HG03432 (cell line): Measurements from ENCODE around the gene SCG5.

Experiments
- ATAC-seq: cut with Tn5 transposase; IDR thresholded peaks from one replicate; pipeline ENCODE4 v1.9.1; 2021; ENCODE audit warnings: mild to moderate bottlenecking, moderate library complexity; ENCODE audit not compliant: unreplicated experiment

The SCG5 gene

DNA sequence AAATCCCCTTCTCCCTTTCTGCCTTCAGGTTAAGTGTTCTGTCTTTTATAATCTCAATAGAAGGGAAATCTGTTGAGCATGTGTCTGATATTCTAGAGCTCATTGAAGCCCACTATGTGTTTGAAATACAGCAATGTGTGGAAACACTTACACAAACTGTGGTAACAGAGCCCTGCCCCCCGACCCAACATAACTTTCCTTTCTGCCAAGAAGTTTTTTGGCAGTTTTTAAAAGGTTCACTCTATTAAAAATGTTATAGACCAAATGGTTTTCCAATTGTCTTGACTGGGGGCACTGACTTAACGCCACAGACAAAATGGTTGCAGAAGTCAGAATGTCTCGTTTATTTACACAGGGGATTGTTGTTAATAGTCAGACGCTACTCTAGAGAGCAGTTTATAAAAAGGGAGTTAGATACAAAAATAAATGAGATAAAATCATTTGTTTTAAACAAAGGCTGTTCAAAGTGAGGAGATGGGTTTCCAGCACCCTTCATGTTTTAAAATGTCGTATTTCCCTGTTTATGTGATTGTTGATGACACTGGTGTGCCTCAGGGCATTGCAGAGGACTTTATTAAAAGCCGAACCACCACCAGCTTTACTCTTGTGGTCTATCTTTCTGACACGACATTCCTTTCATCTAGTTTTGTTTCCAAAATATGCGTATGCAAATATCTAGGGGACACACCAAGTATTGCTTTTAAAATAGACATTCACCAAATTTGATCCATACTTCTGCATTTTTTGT lies 49.6 kb downstream of the SCG5 start:
- ATAC-seq: no peak

DNA sequence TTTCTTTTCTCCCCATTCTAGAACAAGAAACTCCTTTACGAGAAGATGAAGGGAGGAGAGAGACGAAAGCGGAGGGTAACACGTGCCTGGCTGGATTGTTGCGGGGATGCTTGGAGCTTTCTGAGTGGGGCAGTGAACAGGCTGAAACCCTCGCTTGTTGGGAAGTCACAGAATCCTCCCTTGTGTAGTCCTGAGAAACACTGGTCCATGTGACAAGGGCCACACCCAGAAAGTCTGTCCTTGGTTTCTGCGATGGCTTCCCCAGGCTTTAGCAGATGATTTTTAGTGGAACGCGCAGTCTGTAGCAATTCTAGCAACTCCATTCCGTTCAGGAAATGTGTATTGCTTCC lies 50.2 kb downstream of the SCG5 start:
- ATAC-seq: no peak

DNA sequence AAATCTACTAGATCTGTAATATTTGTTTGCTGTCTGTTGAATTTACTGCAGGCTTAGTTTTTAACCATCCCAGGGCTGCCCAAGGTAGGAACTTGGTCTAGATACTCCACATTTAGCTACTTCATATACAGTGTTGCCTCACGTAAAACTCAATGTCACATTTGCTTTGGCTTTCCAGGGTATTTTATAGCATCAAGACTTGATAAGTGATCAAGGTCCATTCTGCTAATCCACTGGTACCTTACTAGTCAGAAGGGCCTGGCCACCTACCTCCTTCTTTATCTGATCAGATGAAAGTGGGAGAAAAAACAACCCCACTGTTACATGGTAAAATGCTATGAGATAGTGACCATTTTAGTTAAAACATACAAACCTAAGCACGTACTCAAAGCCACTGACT lies 50.8 kb downstream of the SCG5 start:
- ATAC-seq: no peak

DNA sequence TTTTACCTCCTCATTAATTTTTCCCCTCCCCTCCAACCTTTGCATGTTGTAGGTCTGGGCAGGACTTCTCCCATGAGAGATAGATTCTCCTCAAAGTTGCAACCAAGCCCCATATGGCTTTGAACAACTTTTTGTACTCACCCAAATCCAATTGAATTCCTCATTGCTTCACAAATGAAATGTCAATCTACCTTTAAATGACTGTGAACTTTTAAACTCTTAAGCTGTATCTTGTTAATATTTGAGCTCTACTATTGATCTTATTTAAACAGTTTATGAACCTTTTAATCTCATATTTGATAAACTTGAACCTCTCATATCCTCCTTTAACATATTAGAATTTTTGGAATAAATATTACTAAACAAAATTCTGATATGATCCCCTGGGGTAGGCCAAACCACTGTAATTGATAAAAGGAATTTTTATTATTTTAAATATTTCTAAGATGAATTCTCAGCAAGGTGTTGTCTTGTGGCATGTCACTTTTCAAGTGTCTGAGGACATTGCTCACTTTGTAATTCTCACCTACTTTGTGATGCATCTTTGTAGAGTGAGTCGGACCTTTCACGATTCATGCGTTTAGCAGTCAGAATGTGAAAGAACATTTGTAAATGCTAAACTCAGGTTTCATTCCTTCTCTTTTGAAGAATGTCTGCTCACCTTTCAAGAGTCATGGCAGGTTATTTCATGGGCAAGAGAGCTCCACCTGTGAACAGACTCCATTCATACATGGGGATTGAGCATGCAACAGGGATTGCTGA lies 52.9 kb downstream of the SCG5 start:
- no peak for ATAC-seq

DNA sequence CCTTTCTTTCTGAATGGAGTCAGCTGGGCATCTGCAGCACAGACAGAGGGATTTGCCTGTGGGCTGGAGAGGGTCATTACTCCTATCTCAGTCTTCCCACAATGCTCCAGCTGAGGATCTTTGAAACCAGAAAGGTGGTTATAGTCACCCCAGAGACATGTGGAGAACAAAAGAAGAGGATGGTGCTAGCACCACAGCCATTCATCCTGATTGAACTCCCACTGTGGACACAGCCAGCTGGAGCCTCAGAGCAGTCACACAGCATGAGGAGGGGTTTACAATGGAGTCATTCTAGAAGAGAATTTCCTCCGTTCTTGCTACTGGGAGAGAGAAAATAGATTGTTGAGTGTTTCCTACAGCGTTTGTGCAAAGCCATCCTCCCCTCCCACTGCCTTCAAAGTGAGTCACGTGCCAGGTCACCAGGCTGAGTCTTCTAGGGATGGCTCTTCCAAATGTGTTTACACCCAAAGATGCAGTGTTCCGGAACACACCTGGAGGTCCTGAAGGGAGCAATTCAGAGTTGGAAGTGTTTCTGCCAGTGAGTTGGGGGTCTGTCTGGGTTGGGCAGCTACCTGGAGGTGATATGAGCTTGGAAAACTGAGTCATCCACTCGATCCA lies 57.4 kb downstream of the SCG5 start:
- no peak for ATAC-seq

DNA sequence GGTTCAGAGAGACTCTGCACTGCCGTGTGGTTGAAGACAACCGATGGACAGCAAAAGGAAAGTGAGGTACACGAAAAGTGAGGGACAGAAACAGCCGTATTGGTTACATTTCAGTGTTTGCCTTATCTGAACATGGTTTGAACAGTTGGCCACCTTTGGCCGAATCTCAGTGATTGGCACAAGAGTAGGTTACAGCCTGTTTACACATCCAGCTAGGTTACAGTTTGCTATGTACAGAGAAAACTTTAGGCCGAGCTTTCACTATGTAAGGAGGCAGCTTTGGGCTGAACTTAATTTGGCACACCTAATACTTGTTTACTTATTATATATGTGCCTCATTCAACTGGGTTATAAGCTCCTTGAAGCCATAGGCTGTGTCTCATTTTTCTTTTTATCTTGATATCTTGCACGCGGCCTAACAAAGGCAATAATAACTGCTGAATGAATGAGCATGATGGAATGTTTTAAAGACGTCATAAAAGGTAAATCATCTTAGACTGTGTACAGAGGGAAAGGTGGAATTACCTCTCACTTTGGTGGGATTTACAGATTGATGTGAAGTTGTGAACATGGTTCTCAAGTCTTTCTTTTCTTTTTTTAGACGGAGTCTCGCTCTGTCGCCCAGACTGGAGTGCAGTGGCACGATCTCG lies 59.1 kb downstream of the SCG5 start:
- no peak for ATAC-seq

DNA sequence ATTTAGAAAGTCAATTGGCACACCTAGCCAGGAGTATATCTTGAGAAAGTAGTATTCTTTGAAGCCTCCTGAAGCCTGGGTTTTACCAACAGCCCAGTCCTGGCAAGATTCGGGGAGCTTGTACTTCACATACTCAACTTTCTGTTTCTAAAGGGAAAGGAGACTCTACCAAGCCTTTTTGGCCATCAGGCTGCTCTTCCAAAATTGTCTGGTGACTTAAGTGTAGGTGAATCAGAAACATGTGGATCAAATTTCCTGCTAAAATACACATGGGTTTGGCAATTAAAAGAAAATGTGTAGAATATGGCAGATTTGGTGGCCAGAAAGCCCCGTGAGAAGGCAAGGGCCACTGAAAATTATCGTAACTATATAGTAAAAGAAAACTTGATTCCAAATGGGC lies 60.4 kb downstream of the SCG5 start:
- no peak for ATAC-seq

DNA sequence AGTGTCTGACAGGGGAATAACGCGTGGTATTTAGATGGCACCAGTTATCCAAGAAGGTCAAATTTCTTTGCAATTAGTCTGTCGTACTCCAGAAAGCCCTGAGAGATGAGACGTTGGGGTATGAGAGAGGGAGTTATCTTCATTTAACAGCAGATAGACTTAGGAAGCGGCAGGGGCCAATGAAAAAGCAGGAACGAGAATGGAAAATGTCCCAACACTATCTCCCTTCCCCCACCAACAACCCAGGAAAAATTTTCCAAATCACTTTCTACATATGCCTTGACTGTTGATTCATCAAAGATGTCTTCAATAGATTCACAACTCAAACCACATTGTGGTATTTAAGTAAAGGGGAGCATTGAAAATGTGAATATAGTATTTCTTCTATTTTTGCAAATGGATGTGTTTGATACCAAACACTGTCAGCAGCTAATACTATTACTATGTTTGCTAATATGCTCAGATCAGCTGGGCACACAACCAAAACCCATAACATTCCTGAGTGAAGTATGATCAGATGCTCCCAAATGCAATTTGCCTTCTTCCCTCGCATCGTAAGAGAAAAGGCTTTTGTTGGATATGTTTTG lies 63.0 kb downstream of the SCG5 start:
- no peak for ATAC-seq

DNA sequence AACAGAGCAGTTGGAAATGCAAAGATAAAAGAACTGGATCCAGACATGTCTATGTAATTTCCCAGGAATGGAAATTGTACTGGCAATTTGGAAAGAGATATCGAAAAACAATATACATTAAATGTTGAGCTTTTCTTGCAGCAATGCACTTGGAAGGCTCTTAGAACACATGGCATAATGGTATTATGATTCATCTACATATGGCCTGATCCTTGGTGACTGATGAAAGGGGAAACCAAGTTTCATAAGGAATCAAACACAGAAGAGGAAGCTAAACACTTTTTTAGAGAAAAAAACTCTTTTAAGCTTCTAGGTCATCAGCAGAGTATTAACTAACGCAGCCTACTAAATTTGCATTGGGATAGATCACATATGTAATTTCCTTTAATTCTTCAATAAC lies 63.9 kb downstream of the SCG5 start:
- ATAC-seq: no peak

DNA sequence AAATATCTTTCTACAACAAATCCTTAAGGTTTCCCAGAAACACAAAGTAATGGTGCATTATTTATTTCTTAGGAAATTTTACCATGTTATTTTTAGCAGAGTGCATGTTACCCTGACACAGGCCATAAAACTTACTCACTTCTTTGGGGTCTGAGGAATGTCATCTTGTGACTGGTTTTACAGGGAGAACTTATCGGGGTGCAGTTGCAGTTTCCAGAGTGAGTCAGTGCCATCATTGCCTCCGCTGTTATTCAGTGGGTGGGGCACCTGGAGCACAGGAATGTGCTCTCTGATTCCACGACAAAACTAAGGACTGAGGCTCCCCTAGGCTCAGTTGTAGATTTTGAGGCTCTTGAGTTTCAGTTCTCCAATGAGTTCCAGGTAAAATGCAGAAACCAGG lies 65.2 kb downstream of the SCG5 start:
- no peak for ATAC-seq

DNA sequence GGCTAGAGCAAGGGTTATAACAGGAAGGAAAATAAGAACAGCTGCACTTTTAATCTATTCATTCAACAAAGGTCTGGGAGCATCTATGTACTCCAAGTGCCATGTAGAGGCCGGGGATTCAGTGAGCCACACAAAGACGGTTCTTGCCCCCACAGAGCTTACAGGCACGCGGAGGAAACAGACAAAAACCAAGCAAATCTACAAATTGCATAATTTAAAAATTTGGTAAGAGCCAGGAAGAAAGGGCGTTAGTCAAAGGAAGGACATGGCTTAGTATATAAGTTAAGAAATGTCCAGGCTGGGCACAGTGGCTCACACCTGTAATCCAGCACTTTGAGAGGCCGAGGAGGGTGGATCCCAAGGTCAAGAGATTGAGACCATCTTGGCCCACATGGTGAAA lies 65.9 kb downstream of the SCG5 start:
- ATAC-seq: no peak

DNA sequence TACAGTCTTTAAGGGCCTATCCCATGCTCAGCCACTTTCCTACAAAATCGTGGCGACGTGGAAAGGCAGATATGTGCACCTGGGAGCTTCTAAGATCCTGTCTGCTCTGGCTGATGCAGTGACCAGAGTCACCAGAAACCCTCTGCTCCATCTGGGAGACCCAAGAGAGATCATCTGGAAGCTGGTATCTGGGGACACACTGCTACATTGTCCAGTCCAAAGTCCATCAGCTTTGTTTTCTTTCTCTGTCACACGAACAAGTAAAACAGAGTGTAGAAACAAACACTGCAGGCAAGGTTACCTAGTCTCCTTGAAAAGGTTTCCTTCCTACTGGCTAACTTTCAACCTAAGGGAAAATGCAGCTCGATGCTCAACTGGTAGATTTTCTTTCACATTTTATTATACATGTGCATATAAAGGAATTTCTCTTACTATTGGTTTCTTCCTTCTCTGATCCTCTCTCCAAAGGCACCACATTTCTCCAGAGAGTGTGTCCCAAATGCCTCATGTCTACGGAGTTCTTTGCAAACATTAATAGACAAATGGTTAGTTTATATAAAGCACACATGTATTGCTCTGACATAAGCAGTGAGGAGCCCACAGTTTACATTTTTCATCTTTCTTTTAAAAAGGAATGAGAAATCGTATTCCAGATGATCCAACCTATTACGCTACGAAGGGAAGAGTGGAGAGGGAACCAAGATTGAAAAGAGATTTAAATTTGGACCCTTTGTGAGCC lies 68.0 kb downstream of the SCG5 start:
- no peak for ATAC-seq

DNA sequence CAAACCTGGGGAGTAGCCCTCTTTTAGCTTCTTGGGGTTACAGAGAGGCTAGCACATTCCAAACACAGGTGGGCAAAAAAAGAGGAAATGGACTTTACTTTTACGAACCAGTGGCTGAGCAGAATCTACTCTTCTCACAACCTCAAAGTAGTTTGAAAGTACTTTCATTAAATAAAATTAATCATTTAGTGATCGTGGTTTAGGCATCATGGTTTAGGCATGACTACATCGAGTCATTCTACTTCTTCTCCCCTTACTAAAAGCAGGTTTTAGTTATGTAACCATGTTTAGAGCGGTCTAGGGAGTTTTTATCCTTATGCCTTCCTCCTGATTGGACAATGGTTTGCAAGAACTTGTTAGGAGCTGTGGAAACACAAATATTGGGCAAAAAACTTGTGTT lies 73.8 kb downstream of the SCG5 start:
- no peak for ATAC-seq

DNA sequence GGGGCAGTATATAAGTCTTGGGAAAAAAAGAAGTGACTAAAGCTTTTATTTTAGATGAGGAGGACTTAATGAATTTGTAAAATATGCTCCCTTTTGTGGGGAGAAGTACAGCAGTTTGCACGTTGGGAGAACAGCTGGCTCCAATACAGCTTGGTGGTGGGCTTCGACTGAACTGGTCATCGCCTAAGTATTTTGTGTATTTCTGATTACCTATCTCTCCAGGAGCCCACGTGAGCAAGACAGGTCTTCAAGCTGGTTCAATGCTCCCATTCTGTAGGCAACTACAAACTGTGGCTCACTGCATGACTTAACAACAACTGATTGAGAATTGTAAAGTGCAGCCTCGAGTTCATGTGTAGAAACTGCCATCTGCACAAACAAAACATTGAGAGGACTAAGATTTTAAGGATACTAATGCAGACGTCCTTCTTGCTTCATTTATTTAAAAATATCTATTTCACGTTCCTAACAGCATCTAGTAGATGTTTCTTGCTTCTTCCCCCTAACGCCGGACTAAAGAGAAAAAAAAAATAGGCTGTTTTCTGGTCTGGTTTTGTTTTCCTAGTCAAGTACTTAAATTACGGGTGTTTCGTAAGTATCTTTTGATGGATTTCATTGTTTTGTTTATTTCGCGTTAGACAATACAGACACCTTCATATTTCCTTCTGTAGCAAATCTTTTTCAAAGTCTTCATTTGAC lies 74.9 kb downstream of the SCG5 start:
- ATAC-seq: no peak

DNA sequence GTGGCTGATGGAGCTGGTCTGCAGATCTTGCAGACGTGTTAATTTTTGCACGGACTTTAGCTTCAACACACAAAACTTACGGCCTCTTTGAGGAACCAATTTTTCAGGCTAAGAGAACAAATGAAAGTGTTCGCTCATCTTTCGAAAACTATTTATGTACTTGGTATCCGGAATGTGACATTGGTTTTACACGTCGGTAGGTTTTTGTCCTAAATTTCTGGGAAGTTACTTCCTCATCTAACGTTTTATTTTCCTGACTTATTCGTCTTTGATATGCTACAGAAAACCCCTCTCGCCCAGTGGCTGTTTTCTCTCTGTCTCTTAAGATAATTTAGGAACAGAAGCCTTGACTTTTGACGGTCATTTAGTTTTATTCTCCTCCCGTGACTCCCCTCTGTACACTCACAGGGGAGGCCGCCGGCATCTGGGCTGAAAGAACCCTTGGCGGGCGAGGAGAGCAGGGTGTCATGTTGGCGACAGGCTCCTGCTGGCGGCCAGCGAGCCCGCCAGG lies 75.5 kb downstream of the SCG5 start:
- ATAC-seq: no peak

DNA sequence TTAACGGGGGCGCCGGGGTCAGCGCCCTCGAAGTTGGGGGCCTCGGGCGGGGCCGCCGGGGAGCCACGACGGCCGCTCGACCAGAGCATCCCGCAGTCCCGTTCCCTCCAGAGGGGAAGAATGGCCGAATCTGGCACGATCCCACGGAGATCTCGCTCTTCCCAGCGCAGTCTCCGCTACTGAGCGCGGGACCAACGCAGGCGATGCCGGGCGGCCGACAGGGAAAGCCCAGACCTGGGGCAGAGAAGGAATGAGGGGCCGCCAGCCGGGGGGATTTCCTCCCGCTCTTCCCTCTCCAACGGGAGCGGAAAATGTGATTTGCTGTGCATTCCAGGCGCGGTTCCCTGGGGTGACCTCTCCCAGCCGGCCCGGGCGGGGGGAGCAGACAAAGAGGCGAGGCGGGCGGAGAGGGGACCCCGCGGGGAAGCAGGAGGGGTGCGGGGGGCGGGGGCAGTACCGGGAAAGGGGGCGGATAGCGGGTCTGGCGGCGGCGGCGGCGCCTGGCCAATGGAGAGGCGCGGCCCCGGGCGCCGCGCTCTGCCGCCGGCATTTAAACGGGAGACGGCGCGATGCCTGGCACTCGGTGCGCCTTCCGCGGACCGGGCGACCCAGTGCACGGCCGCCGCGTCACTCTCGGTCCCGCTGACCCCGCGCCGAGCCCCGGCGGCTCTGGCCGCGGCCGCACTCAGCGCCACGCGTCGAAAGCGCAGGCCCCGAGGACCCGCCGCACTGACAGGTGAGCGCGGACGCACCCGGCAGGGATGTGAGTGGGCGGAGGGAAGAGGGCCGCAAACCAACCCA lies 76.1 kb downstream of the SCG5 start, which contains the start of gene GREM1:
TSS of gene GREM1 (plus strand) at position 579 of the 801 bp plus-strand sequence. CDS start 12,687 bp downstream, outside the sequence.
- no peak for ATAC-seq

DNA sequence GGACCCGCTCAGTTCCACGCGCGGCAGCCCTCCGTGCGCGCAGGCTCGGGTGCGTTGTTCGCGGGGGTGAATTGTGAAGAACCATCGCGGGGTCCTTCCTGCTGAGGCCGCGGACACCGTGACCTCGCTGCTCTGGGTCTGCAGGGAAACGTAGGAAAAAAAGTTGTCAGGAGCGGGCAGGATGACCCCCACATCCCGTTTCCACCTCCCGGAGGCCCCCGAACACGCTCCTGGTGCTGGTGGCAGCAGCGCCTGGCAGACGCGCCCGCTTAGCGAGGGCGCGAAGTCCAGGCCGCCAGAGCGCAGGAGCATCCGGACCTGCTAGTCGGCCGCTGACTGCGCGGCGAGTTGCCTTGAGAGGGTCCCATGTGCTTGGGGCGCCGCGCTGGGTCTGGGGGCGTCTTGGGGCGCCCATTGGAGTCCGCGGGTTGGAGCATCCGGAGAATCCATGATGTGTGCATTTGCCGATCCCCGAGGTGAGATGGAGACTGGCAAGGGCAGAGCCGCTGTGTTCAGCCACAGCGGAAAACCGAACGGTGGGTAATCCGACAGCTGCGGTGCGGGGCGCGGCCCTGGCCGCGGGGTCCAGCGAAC lies 76.8 kb downstream of the SCG5 start:
- ATAC-seq: no peak
